ENCODE measurements around the gene CNKSR3. TPM values are rescaled to one million over a fixed set of nuclear protein-coding genes. Genes with fewer than 3 reads are reported as not detected.

Gene CNKSR3
- total RNA-seq, 1 experiment from 2014 or later: 5.6 TPM

DNA sequence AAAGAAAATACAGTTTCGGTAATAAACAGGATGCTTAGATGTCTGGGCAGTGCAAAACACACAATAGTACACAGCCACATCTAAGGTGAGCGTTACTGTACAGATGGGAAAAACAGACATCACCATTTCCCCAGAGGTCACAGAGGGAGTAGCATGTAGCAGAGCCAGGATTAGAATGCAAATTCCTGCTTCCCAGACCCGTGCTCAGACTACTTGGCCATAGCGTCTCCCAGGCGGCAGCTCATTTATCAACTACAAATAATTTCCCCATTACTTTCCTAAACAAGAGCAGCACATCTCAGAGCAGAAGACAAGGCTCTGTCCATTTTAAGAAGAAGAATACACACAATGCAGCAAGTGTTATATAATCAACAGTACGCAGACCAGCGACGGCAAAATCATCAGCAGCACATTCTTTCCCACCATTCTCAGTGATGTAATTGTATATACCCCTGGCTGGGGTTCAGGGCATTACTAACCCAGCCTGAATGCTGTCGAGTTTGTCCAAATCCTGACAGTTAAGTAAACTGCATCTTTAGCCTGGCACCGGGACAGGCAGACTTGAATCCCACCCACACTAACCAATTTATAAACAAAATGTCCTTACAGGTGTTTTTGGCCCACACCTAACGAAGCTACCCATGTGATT is 61.9 kb downstream of the CNKSR3 start:
- Mint-ChIP-seq H3K4me1 (peaks cover 7 to 9% of the 10 kb centered on the region in 2 experiments; a peak in 3 of 4 replicates), H3K27ac (peak overlapping the region in 1 of 3 experiments; percentile 23; a peak in 1 of 7 replicates), H3K9me3 (no peaks in the 10 kb centered on the region), H3K4me3 (no peak overlapping the region), H3K36me3 (ENCODE audit: insufficient read depth in 1 of 3, low read depth in 3 of 3) (no peaks in the 10 kb centered on the region), H3K27me3 (ENCODE audit: low read depth) (peaks cover 1% of the 10 kb centered on the region; the same call in 1 of the 2 replicates)
- no peak overlapping the region for H4K91ac ChIP-seq (ENCODE audit: insufficient read length, low read depth, low read length)
- H2AK5ac ChIP-seq (ENCODE audit: insufficient read length, low read length): no peak overlapping the region
- no peak overlapping the region for H2BK120ac ChIP-seq (ENCODE audit: low read depth, low read length, poor library complexity, severe bottlenecking)
- H3K4ac ChIP-seq (ENCODE audit: low read depth, low read length): no peak overlapping the region
- H3K9ac ChIP-seq (ENCODE audit: extremely low read depth, insufficient read length, low read length): no peak overlapping the region
- no peak overlapping the region for H3K14ac ChIP-seq (ENCODE audit: insufficient read depth, low read length)
- H4K20me1 ChIP-seq (ENCODE audit: control insufficient read depth, insufficient read depth, insufficient read length): no peaks in the 10 kb centered on the region
- no peak overlapping the region for H3K18ac ChIP-seq (ENCODE audit: insufficient read length, low read depth, low read length)
- H3K4me2 ChIP-seq (ENCODE audit: insufficient read depth, insufficient read length, low read length): no peak overlapping the region
- no peak overlapping the region for H2BK5ac ChIP-seq (ENCODE audit: insufficient read length, low read length)
- no peak for DNase-seq
- H2BK20ac ChIP-seq (ENCODE audit: low read depth, low read length, poor library complexity, severe bottlenecking): no peak overlapping the region
- no peak overlapping the region for H2BK12ac ChIP-seq (ENCODE audit: insufficient read length, low read depth, low read length)
- no peak overlapping the region for H2AFZ ChIP-seq (ENCODE audit: low read length)
- H4K5ac ChIP-seq (ENCODE audit: insufficient read length, low read depth, low read length): no peak overlapping the region
- H3K56ac ChIP-seq (ENCODE audit: insufficient read length, low read depth, low read length): no peak overlapping the region
- no peak overlapping the region for H3T11ph ChIP-seq (ENCODE audit: low read length)
- no peak overlapping the region for H4K8ac ChIP-seq (replicated peaks; ENCODE audit: insufficient read length, low read depth, low read length)
- no CpG with 5 or more reads among the region's 11 CpGs for WGBS (ENCODE audit: extremely low coverage, insufficient read length, low lambda C conversion rate)
- H3K23ac ChIP-seq (ENCODE audit: insufficient read length, low read depth, low read length): no peak overlapping the region
- no peaks in the 10 kb centered on the region for H3K9me3 ChIP-seq (ENCODE audit: control insufficient read depth, low read depth, low read length)
- no peaks in the 10 kb centered on the region for H3K4me1 ChIP-seq (ENCODE audit: insufficient read depth, low read length)
- no peaks in the 10 kb centered on the region for H3K27me3 ChIP-seq (ENCODE audit: insufficient read depth, low read length)
- no peaks in the 10 kb centered on the region for H3K23me2 ChIP-seq (ENCODE audit: insufficient read length, low read depth, low read length, poor library complexity, severe bottlenecking)
- H3K79me2 ChIP-seq (ENCODE audit: insufficient read depth, low read length): no peaks in the 10 kb centered on the region
- H3K79me1 ChIP-seq (ENCODE audit: insufficient read depth, low read depth, low read length, poor library complexity, severe bottlenecking): no peaks in the 10 kb centered on the region
- TF ChIP-seq, protein P1, sequence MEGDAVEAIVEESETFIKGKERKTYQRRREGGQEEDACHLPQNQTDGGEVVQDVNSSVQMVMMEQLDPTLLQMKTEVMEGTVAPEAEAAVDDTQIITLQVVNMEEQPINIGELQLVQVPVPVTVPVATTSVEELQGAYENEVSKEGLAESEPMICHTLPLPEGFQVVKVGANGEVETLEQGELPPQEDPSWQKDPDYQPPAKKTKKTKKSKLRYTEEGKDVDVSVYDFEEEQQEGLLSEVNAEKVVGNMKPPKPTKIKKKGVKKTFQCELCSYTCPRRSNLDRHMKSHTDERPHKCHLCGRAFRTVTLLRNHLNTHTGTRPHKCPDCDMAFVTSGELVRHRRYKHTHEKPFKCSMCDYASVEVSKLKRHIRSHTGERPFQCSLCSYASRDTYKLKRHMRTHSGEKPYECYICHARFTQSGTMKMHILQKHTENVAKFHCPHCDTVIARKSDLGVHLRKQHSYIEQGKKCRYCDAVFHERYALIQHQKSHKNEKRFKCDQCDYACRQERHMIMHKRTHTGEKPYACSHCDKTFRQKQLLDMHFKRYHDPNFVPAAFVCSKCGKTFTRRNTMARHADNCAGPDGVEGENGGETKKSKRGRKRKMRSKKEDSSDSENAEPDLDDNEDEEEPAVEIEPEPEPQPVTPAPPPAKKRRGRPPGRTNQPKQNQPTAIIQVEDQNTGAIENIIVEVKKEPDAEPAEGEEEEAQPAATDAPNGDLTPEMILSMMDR (conservative IDR thresholded peaks at IDR 0.05): peak; percentile 43; the same call in 2 of the 3 replicates
- H2BK15ac ChIP-seq (ENCODE audit: low read depth, low read length): no peak overlapping the region
- H3K27ac ChIP-seq (ENCODE audit: insufficient read length, low read depth, low read length): no peak overlapping the region

Data from H9 (cell line).